Testis (tissue), 3 donors: ENCODE data around the gene GFI1B. TPM values are rescaled to one million over a fixed set of nuclear protein-coding genes. Genes with fewer than 3 reads are reported as not detected.

Experiments used
- DNase-seq: peaks from one replicate; pipeline ENCODE4 v3.0.0-alpha.2; 2019
- H3K27ac ChIP-seq, 2 donors: fragments of 200-600 bp; sonication (generic); one replicate each; pipeline ENCODE4 v1.5.1; 2019
- H3K27me3 ChIP-seq: fragments of 200-600 bp; sonication (generic); one replicate; pipeline ENCODE4 v1.5.1; 2019
- H3K36me3 ChIP-seq: fragments of 200-600 bp; sonication (generic); one replicate; pipeline ENCODE4 v1.5.1; 2017; ENCODE audit warnings: low read depth; ENCODE audit errors: missing control alignments
- H3K4me1 ChIP-seq: fragments of 200-600 bp; sonication (generic); one replicate; pipeline ENCODE4 v1.5.1; 2019
- H3K4me3 ChIP-seq, 2 donors: fragments of 200-600 bp; sonication (generic); one replicate each; pipeline ENCODE4 v1.5.1; 2017 to 2019
- H3K9me3 ChIP-seq: fragments of 200-600 bp; sonication (generic); one replicate; pipeline ENCODE4 v1.5.1; 2017
- POLR2A ChIP-seq: fragments of 450-650 bp; IDR thresholded peaks from one replicate; pipeline ENCODE4 v1.6.1; 2017; ENCODE audit warnings: antibody characterized with exemption, mild to moderate bottlenecking, moderate library complexity
- WGBS, 2 donors: methylation state at CpG; one replicate each; pipeline ENCODE4 v1.1.5; 2018; 5-methylcytosine and 5-hydroxymethylcytosine counted together
- intact Hi-C: fragments of 100-400 bp; cut with DNase I; formaldehyde crosslinking; loops from one replicate; pipeline ENCODE4 v1.15.1; 2023; ENCODE audit warnings: low total_unique reads
- polyA plus RNA-seq: library from polyadenylated mRNA; stranded (reverse); fragments of 350-450 nt; fragmentation: Illumina TruSeq; extraction: RNeasy Lipid Tissue Mini Kit (QIAGEN cat#74804); gene quantifications from one replicate; pipeline ENCODE4 v1.2.3, GENCODE V29; 2014; ENCODE audit warnings: low read depth, low replicate concordance; ENCODE audit not compliant: insufficient read depth
- total RNA-seq, 2 donors: library from RNA; depleted of rRNA; stranded (reverse); fragments of >200 nt; gene quantifications; one replicate each; pipeline ENCODE4 v1.2.3, GENCODE V29; 2016
- TF ChIP-seq, protein P1 (sequence below), 3 experiments: fragments of 450-650 bp in 2 of 3; fragments of 200-600 bp in 1 of 3; sonication (generic) in 1 of 3; IDR thresholded peaks; one replicate each; pipeline ENCODE4 v1.5.1; 2016 to 2019; ENCODE audit warnings: antibody characterized with exemption in 3 of 3, mild to moderate bottlenecking in 2 of 3, moderate library complexity in 1 of 3

GFI1B gene
- total and polyA plus RNA-seq, 3 donors from 2014 or later = 4.3 to 12.6 (median 9.7) TPM

DNA sequence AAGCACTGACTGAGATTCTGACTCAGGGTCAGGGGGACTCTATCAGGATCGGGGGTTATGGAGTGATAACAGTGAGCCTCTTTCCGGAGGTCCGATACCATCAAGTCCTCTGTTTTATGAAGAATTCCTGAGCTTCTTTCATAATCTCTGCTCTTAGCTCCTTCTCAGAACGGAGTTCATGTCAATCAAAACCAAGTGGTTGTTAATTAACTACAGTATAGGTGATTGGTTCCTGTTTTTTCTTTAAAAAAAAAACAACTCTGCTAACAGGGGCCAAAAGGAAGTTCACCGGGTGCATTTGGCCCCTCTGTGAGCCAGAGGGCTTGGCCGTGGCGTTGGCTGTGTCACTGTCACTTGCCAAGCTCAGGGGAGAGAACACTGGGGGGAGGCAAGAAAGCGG, 4.0 kb downstream of the GFI1B start:
- Histone ChIP-seq H3K36me3 (no peaks in the 10 kb centered on the region), H3K9me3 (no peaks in the 10 kb centered on the region), H3K27me3 (no peaks in the 10 kb centered on the region), H3K27ac (no peak overlapping the region), H3K4me3 (no peak overlapping the region), H3K4me1 (no peaks in the 10 kb centered on the region)
- intact Hi-C loops = no loop called here
- TF ChIP-seq POLR2A = no peak
- TF ChIP-seq, protein P1, sequence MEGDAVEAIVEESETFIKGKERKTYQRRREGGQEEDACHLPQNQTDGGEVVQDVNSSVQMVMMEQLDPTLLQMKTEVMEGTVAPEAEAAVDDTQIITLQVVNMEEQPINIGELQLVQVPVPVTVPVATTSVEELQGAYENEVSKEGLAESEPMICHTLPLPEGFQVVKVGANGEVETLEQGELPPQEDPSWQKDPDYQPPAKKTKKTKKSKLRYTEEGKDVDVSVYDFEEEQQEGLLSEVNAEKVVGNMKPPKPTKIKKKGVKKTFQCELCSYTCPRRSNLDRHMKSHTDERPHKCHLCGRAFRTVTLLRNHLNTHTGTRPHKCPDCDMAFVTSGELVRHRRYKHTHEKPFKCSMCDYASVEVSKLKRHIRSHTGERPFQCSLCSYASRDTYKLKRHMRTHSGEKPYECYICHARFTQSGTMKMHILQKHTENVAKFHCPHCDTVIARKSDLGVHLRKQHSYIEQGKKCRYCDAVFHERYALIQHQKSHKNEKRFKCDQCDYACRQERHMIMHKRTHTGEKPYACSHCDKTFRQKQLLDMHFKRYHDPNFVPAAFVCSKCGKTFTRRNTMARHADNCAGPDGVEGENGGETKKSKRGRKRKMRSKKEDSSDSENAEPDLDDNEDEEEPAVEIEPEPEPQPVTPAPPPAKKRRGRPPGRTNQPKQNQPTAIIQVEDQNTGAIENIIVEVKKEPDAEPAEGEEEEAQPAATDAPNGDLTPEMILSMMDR (IDR thresholded peaks at IDR 0.05) = no peak
- DNase-seq = no peak
- 84 to 86% methylated on average over 8 of the region's 8 CpGs for WGBS, 2 donors

DNA sequence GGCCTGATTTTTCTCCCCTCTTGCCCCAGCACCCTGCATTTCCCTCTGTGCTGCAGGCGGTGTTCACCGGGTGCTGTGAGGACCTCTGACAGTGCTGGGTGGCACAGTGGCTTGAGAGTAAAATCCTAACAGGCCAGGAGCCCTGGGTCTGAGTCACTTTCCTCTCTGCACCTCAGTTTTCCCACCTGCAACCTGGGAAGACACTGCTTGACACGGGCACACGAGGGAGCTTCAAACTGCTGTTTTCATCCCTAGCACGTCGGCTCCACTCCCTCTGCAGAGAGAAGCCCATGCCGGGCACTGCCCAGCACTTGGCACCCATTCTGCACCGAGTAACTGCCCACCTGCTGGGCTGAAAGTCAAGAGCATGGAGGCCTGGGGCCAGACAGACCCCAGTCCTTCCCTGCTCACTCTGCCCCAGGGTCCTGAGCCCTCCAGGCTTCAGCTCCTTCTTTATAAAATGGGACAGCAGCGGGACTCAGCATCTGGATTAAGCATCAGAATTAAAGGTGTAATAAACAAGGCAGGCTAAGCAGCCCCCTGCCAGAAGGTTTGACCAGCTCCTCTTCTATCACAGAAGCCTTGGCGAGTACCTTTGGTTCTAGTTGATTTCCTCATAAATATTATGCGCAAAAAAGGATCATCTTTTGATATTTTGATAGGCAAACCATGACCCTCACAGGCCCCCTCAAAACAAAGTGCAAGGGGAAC, 5.2 kb downstream of the GFI1B start:
- Histone ChIP-seq H3K4me3 (no peak overlapping the region), H3K9me3 (no peaks in the 10 kb centered on the region), H3K4me1 (no peaks in the 10 kb centered on the region), H3K27me3 (no peaks in the 10 kb centered on the region), H3K27ac (no peak overlapping the region), H3K36me3 (no peaks in the 10 kb centered on the region)
- intact Hi-C loops = no loop called here
- TF ChIP-seq, protein P1 (IDR thresholded peaks at IDR 0.05) = no peak
- TF ChIP-seq POLR2A = no peak
- no peak for DNase-seq
- WGBS, 2 donors = 63 to 64% methylated on average over 9 to 11 of the region's 11 CpGs

- TF ChIP-seq POLR2A = no peak
- TF ChIP-seq, protein P1 (IDR thresholded peaks at IDR 0.05) = no peak
- intact Hi-C loops = no loop called here
- no peak overlapping the region for H3K27ac ChIP-seq
Observed at GRCh38 chr9:132984202-132985070, 5.9 kb downstream of the GFI1B start.

DNA sequence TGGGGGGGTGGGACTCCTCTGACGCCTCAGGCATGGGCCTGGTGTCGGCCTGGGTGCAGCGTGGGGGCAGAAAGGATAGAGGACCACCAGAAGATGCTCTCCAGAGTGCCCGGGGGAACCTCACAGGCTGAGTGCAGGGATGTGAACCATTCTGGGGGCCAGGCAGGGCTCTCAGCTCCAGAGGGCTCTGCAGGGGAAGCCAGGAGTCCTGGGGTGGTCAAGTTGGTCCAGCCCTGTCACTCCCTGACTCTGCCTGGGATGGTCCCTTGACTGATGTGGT, 6.5 kb downstream of the GFI1B start:
- DNase-seq = no peak
- no peak overlapping the region for H3K27ac ChIP-seq
- intact Hi-C loops = no loop called here
- 31 to 57% methylated on average over 1 to 4 of the region's 4 CpGs for WGBS, 2 donors
- no peak for TF ChIP-seq POLR2A
- TF ChIP-seq, protein P1 (IDR thresholded peaks at IDR 0.05) = no peak
- no peak overlapping the region for H3K4me3 ChIP-seq
- no peaks in the 10 kb centered on the region for H3K36me3 ChIP-seq
- H3K27me3 ChIP-seq = no peaks in the 10 kb centered on the region
- H3K4me1 ChIP-seq = no peaks in the 10 kb centered on the region
- H3K9me3 ChIP-seq = no peaks in the 10 kb centered on the region

More at GRCh38 chr9:132984202-132985070, 5.9 kb downstream of the GFI1B start:
- no peaks in the 10 kb centered on the region for H3K4me1 ChIP-seq
- no peak overlapping the region for H3K4me3 ChIP-seq
- WGBS, 2 donors = 28 to 39% methylated on average over 9 to 20 of the region's 20 CpGs
- no peaks in the 10 kb centered on the region for H3K9me3 ChIP-seq
- H3K36me3 ChIP-seq = no peaks in the 10 kb centered on the region
- H3K27me3 ChIP-seq = no peaks in the 10 kb centered on the region
- DNase-seq = no peak
